Measurements from ENCODE around the gene B3GLCT.
A peak's percentile ranks its signal among the peaks of the same experiment; 100 is the strongest.

Gene B3GLCT

DNA sequence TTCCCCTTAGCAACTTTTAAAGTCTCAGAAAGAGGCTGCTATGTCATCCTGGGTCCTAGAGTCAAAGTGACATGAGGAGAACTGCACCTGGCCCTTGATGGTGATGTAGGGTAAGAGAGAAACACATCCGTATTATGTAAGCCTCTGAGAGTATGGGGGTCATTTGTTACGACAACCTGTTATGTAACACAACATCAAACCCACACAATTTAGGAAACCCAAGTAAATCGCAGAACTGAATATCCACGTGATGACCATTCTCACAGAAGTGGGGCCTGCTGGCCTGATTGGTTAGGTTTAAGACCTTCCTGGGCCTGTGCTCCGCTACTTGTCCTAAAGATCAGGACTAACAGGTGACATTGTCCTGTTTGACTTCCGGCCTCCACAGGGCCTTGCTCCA is 15.3 kb upstream of the B3GLCT start:
- DNase-seq (ENCODE audit: low read depth in 2 of 2) = no peak

DNA sequence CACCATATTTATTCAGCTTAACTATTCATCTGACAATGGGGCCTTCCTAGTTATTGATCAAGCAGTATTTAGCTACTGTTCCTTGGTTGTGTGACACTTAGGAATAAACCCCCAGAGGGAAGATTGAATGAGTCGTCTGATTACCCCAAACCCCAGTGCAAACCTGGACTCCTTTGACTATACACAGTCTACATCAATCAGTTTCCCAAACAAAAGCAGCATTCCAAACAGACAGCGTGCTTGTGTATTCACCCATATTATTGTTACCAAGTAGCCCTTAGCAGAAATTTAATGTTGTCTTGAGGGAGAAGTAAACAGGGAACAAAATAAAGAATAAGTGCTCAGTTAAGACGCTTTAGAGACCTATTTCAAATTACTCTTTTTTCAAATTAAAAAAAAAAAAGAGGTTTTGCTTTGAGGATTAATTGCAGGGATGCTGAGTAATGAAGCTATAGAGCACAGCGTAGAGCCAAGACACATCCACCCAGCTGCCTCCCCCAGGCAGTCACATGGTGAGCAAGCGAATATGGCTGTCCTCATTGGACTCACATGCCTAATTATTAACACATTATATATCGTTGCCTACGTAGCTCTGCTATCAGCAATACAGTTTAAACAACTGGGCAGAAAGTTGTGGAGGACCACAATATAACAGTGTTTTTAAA is 14.7 kb upstream of the B3GLCT start:
- DNase-seq (ENCODE audit: low read depth in 2 of 2) = no peak

DNA sequence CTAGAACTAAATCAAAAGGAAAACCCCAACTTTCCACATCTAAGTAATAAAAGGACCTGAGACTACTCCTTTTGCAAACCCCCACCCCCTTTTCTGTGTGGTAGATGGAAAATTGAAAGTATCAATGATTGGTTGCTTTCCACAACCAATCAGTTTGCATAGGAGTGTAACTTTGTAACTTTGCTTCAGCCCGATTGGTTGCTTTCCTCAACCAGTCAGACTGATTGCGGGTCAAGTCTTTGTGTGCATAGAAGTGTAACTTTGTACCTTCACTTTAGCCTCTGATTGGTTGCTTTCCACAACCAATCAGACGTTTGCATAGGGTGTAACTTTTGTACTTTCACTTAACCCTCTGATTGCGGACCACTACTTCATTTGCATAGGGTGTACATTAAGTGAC is 8.0 kb upstream of the B3GLCT start:
- DNase-seq (ENCODE audit: low read depth in 2 of 2) = no peak

DNA sequence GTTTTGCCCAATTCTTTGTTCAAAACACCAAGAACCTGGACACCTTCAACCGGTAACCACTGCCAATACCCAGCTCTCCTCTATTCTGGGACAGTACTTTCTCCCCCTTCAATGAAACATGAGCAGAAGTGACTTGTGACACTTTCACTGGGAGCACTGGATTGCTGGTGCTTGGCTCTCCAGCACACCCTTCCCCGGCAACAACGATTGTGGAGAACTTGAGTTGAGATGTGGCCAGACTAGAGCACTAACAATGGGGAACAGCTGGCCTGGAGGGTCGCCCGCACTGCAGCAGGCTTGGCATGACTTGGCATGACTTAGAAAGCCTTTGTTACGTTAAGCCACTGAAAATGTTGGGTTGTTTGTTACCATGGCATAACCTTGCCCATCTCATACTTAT is 7.5 kb upstream of the B3GLCT start:
- DNase-seq (ENCODE audit: low read depth in 2 of 2) = no peak

DNA sequence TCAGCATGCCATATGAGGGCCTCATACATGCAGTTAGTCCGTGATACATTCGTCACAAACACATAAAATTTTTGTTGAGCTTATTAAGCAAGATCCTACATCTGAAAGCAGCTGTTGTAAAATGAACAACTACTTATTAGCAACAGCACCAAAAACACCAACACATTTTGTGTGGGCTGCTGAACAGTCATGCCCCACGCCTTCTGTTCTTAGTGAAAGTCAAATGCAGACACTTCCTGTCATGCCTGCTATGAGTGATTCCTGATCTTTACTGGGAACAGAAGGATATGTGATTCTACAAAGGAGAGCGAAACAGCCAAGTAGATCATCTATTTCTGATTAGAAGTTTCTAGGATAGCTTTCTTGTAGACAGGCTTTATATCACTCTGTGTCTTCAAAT is 4.2 kb upstream of the B3GLCT start:
- DNase-seq (ENCODE audit: low read depth in 2 of 2) = no peak

DNA sequence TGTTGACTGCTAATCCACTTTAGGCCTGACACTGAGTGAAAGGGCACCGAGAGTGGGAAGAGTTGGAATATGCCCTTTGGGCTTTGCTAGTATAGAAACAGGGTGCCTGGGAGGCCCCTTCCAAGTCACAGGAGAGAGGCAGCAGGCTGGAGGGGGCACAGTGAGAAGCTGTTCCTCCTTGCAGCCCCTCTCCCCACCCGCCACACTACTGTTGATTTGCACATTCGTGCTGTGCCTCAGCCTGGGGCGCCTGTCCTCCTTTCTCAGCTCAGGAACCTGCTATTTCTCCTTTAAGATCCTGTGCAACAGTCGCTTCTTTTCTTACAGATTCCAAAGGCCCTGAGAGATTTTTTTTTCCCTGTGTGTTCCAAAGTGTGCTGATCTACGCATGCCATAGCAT is 2.8 kb upstream of the B3GLCT start:
- DNase-seq (ENCODE audit: low read depth in 2 of 2) = no peak

DNA sequence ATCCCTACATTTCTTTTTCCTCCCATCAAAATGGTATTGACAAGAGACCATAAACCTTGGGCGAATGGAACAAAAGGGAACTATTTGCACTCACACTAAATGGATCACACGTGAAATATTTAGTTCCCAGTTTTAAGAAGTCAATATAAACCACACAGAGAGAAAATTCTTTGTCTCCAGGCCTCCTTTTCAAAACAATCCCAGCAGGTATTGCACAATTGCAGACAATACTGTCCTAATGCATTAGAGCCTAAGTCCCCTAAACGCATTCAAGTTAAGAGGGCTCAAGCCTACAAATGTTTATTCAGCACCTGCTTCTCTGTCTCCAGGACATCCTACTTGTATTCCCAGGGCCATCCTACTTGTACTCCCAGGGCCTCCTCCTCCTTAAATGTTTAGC is 1.3 kb upstream of the B3GLCT start:
- no peak for DNase-seq (ENCODE audit: low read depth in 2 of 2)

DNA sequence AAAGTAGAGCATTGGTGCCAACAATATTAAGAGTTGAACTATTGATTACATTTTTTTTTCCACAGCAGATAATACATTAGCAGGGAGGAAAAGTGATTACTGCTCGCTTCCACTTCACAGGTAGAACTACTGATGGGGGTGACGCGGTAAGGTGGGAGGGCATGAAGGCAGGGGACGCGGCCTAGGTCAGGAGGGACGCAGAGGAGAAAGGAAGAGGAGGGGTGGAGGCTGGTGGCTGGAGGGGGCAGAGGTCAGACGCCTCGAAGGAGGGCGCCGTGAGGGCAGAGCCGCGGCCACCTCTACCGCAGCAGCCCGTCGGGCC is 287 bp upstream of the B3GLCT start:
- no peak for DNase-seq (ENCODE audit: low read depth in 2 of 2)

DNA sequence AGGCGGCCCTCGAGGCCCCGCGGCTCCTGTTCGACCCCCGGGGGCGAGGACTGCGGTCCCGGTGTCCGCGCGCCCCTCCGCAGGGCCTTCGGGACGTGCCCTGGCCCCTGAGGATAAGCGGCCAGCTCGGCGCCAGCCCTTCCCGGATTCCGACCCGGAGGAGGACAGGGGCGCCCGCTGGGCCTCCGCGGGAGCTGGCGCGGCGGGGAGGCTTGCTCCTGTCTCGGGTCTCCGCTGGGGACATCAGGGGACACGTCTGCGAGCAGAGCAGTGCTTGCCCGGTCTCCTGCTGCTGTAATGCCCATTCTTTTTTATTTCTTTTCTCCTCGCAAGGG is 829 bp downstream of the B3GLCT start:
- no peak for DNase-seq (ENCODE audit: low read depth in 2 of 2)

DNA sequence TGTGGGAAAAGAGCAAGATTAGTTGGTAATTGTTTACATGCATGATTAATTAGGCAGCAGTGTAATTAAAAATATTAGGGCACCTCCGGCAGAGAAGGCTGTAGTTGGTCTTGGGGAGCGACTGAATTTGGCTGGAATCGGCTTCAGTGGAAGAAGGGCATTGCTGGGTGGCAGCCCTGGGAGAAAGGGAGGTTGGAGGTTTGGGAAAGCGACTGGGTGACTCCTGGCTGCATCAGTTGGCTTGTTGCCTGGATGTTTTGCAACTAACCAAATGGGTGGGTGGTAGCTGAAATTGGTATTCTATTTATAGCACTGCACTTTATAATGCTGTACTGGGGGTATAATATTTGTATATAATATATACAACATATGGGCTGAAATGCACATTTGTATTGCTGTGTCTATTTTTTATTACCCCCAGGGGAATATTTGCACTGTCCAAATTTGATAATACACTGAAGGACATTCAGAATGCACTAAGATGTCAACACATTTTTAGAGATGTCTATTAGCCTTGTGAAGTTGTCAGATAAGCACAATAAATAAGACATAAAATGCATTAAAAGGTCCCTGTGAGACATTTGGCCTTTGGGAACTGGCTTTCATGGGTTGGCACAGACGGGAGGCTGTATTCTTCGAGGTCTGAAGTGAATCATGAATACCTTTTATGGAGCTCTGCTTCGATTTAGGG is 1.7 kb downstream of the B3GLCT start:
- DNase-seq (ENCODE audit: low read depth in 2 of 2) = no peak

DNA sequence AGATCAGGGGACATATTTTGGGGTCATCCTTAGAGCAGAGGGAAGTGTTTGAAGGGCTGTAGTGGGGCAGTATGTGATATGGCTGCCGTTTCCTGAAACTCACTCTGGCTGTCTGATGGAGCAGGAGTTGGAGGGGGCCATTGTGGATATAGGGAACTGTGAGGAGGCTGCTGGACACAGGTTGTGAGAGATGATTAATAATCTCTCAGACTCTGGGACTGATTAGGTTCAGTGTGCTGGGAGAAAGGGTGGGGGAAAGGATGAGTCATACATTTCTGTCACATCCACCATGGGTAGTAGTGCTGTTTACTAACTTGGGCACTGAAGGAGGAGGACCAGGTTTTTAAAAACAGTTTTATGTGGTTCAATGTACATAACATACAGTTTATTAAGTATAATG is 4.8 kb downstream of the B3GLCT start:
- peak; percentile 34 to 47 for DNase-seq (ENCODE audit: low read depth in 2 of 2)

DNA sequence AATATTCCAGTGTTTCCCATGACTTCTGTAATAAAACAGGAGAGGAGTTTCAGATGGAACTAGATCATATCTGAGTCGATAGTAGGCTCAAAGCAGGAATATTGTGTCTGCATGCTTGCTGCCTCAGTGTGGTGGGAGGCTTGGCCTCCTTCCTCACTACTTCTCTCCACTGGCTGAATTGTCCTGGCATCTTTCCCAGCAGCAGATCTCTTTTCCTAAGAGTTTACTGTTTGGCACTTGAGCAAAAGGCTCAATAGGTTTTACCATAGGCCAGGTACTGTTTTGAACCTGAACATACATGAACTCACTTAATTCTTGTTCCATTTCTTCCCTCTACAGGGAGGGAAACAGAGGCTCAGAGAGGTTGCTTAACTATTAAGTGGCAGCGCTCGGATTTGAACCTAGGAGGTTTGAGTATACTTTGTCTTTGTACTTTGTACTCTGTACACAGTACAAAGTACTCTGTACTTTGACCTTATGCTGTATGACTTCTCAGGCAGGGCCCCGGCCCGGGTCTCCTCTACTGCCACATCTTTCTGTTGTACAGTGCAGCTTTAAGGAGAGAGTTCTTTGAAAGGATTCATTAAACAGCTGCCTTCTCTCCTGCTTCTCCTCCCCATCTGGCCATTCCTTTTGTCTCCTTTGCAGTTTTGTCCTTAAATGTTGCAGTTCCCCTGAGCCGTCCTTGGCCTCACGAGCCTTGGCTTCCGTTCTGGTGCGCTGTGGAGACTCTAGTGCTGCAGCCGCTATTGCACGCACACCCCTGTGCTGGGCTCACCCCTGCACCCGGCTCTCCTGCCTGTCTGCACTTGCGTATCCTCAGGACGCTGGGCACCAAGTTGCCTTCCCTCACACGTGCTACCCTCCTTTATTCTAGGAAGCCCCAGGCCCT is 8.1 kb downstream of the B3GLCT start:
- DNase-seq (ENCODE audit: low read depth in 2 of 2) = peak; percentile 46 to 62

DNA sequence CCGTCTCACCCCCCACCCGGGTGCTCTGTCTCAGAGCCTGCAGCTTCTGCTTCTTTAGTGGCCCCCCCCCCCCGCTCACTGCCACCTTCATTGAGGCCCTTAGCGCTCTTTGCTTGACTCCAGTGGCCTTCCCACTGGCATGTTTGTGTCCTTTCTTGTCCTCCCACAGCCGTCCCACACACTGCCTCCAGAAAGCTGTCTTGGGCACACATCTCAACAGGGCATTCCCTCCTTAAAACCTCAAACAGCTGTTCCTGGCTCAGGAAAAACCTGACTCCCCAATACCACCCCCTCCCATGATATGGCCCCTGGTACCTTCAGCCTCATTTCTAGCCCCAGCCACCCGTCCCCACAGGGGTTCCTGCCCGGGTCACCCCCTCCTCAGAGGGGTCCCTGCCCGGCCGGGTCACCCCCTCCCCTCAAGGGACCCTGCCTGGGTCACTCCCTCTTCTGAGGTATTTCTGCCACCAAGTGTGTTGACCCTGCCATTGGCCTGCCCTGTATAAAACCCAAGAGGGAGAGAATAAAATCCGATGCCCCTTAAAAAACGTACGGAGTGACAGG is 8.9 kb downstream of the B3GLCT start:
- DNase-seq (ENCODE audit: low read depth in 2 of 2) = no peak

DNA sequence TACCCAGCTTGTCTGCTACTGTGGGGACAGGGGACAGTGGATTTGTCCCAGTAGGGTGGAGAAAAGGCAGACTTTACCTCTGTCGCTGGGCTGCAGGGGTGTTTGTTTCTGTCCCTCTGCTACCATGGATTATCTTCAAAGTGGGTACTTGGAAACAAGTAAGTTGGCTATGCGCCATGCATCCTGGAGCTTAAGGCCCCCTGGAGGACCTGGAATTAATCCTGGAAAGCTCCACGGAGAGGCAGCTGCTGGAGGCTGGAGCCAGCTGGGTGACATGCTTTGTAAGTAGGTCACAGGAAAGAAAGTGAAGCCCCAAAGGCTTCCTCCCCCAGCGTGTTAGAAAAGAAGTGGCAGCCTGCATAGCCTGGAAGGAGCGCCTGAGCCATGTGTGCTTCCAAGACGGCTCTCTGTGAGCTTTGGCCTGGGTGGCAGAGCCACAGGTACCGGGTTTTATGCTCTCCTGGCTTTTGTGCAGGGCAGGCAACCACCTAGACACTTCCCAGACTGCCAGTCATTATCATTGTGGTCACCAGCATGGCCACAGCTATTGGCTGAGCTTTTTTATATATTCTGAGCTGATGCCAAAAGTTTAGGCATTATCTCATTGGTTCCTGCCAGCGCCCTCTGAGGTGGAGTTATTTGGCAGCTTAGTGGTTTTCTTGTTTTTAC is 9.5 kb downstream of the B3GLCT start:
- DNase-seq (ENCODE audit: low read depth in 2 of 2) = peak; percentile 31 to 58

DNA sequence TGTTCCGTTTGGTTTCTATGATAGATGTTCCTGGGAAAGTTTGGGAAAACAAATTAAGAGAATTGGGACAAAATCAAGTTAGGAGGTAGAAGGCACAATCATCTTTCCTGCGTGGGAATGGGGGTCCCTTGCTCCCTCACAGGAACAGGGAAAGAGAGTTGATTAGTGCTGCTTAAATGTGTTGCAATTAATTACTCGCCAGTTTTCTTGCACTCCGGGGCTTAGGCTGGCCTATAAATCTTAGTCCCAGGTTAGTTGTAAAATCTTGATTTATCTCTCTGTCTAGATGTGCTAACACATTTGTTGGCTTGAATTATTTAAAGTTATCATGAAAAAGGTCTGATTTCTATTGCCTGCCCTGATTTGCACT is 10.1 kb downstream of the B3GLCT start:
- DNase-seq (ENCODE audit: low read depth in 2 of 2) = peak; percentile 41 to 52

DNA sequence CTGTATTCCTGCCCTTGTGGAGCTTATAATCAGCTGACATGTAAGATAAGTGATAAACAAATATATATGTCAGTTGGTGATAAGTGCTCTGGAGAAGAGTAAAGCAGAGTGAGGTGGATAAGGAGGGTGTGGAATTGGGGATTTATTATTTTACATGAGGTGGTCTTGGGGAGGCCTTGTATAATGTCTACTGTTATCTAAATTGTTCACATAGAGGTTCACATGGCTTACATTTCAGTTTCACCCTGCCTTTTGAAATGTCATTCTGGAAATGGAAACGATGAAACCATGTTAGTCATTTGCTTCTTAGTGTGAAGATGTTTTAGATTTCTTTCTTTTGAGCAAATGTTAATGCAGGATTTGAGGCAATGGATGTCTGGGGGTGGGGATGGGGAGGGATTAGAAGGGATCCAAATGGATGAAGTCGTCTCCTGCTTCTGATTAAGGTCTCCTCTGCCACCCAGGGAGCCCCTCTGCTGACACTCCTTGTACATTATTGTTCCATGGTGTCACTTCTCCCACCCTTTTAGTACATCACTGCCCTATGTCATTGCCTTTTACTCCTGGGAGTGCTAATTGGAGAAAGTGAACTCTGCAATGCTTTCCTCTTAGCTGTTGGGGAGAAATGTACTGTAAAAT is 14.0 kb downstream of the B3GLCT start:
- peak in 1 of 2 experiments; percentile 16 for DNase-seq (ENCODE audit: low read depth in 2 of 2)

DNA sequence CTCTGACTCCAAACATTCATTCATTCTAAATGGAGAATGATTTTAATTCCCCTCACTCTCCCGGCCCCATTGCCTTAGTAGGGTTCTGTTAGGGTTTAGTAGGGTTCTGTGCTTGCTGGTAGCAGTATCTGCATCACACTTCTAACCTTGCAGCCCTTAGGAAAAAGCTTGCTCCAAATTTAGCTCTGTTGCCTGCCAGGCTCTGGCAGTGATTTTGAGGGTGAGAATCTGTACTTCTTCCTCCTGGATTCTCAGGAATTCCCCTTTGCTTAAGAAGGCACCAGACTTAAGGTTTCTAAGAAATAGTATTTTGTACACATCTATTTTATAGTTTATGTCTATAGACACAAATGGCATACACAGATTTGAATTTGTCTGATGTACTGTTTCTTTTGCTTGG is 14.7 kb downstream of the B3GLCT start:
- DNase-seq (ENCODE audit: low read depth in 2 of 2) = no peak

DNA sequence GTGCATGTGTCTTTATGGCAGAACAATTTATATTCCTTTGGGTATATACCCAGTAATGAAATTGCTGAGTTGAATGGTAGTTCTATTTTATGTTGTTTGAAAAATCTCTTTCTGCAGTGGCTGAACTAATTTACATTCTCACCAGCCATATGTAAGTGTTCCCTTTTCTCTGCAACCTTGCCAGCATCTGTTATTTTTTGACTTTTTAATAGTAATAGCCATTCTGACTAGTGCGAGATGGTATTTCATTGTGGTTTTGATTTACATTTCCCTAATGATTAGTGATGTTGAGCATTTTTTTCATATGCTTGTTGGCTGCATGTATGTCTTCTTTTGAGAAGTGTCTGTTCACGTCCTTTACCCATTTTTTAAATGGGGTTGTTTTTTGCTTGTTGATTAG is 17.1 kb downstream of the B3GLCT start:
- DNase-seq (ENCODE audit: low read depth in 2 of 2) = peak; percentile 11 to 23

DNA sequence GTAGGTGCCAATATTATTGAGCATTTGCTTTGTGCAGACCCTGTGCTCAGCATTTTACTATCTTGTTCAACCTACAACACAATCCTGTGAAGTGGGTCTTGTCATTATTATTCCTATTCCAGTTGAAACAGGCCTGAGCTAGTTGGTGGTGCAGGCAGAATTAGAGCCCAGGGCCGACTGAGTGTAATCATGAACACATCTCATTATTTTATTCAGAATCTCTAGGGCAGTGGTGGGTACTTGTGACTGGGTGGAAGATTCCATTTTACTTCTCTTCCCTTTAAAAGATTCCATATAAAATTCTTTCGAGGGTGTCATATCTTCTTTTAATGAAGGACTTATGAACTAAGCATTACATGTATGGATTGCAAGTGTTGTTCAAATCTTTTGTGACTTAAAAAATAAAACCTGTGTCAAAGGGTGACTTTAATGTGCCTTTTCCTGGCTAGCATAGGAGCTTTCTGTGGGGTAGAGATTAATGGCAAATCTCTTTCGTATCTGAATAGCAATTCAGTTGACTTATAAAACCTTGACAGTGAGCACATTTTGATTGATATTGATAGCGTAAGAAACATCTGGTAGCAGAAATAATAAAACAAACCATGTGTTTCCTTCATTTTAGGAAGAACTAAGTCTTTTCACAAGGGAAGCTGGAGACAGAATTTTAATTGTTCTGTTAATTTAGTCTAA is 20.3 kb downstream of the B3GLCT start:
- DNase-seq (ENCODE audit: low read depth in 2 of 2) = no peak

DNA sequence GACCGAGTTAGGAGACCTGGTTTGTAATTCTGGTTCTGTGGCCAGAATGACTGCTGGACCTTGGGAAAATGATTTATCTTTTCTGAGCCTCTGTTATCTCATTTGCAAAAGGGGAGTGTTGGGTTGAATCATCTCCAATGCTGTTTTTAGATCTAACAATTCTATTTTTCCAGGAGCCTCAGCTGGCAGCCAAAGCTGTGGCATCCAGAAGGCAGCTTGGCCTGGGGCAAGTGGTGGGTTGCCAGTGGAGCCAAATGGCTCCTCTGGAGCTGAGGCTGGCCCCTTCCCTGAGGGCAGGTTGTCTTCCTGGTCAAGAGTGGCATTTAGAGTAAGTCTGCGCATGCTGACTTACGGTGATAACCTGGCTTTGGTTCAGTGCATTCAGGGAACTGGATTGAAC is 21.3 kb downstream of the B3GLCT start:
- no peak for DNase-seq (ENCODE audit: low read depth in 2 of 2)

DNA sequence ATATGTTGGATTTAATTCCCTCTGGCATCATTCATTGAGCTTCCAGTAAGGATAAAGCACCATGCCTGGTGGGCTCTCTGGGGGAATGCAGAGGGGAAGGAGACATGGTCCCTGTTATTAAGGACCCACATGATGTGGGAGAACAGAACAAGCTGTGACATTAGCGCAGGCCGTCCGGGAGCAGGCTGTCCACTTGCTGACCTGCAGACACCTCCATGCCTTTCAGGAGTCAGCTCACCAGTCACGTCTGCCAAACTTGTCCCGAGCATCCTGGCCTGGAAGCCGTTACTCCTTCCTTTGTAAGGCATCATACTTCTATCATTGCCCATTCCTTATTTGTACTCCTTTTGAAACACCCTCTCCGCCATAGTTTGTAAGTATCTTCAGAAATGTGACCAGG is 23.4 kb downstream of the B3GLCT start:
- DNase-seq (ENCODE audit: low read depth in 2 of 2) = no peak
